Measurements from ENCODE around the gene LAYN.

LAYN gene

DNA sequence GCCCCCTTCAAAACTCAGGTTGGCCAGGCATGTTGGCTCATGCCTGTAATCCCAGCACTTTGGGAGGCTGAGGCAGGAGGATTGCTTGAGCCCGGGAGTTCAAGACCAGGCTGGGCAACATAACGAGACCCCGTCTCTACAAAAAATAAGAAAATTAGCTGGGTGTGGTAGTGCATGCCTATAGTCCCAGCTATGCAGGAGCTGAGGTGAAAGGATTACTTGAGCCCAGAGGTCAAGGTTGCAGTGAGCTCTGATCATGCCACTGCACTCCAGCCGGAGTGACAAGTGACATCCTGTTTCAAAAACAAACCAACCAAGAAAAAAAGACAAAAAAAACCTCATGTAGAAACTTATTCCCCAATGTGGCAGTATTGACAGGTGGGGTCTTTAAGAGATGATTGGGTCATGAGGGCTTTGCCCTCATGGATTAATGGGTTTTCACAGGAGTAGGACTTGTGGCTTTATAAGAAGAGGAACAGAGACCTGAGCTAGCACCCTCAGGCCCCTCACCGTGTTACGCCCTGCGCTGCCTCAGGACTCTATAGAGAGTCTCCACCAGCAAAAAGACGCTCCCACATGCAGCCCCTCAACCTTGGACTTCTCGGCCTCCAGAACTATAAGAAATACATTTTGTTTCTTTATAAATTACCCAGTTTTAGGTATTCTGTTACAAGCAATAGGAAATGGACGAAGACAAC lies 22.3 kb downstream of the LAYN start:
- DNase-seq, result no peak

GRCh38 chr11:111565114-111565720 lies 24.7 kb downstream of the LAYN start:
- peak; percentile 51 to 73 for DNase-seq

DNA sequence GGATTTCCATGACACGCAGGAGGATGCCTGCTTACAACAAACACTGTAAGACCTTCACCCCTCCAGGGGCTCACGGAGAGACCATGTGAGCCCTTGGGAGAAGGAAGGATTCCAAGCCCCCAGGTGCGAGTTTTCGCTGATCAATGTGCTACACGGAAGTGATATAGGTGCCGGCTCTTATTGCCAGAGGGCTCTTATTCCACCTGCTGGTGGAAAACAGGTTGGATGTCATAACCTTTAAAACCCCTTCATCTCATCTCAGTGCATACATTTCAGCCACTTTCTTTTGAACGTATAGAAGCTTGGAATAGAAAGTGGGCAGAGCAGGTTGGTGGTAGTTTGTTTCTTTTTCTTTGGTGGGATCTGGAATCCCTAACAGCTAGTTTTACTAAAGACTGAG lies 25.8 kb downstream of the LAYN start:
- DNase-seq, result no peak

DNA sequence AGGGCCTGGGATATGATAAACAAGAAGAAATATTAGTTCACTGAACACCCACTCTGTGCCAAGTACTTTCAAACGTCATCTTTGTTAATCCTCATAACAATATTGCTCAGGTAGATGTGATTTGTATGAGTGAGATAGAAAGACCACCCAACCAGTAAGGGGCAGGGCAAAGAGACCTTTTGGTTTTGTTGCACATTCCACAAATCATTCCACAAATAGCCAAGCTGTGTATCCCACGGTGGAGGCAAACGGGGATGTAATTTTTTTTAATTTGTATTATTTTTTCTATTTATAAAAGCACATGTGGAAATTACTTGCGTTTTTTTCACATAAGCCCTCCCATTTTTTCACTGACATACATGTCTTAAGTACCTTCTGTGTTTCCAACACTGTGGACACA lies 29.0 kb downstream of the LAYN start:
- DNase-seq, result no peak

DNA sequence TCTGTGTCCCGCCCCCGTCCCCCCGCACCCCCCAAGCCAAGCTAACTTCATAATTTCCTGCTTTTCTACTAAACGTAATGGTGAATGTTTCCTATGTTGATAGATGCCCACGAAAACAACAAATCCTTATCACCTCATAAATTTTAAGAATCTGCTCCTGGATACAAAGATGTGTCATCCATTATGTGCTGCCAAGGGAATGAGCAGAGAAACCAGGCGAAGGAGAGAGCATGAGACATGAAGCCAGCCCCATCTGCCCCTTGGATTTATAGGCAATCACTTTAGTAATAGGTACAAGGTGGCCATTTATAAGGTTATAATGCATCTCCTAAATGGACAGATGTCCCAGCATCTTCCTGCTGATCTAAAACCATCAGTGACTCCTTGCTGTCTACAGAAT lies 30.3 kb downstream of the LAYN start:
- no peak for DNase-seq

DNA sequence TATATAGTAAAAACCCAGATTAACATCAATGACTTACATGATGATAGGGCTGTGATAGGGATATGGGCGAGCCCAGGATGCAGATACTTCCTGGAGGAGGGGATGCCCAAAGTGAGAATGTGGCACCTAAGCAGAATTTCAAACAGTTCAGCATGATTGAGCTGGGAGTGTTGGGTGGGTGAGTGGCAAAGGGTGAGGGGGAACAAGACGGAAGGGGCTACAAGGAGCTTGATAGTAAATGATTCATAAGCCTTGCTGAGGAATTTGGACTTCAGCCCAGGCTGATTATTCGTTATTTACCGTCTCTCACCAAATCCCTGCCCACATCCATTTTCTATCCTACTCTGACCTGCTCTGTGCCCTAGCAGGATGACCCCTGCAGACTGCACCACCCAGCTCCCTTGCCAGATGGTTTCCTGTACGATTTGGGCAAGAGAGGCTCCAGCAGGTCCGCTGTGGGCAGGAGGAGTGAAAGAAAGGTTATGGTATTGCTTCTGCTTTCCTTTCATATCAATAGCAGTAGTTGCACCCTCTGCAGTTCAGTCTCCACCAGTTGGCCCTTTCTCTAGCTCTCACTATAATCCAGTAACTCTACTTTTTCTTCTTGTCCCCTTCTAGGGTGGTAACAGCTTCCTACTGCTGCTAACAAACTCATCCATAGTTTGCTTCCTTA lies 31.4 kb downstream of the LAYN start:
- no peak for DNase-seq

GRCh38 chr11:111572581-111572980 lies 32.1 kb downstream of the LAYN start:
- no peak for DNase-seq

- no peak for DNase-seq
These were observed 33.3 kb downstream of the LAYN start for GRCh38 chr11:111573821-111574249.

- DNase-seq, result no peak
These were observed 34.1 kb downstream of the LAYN start for GRCh38 chr11:111574373-111575225.

DNA sequence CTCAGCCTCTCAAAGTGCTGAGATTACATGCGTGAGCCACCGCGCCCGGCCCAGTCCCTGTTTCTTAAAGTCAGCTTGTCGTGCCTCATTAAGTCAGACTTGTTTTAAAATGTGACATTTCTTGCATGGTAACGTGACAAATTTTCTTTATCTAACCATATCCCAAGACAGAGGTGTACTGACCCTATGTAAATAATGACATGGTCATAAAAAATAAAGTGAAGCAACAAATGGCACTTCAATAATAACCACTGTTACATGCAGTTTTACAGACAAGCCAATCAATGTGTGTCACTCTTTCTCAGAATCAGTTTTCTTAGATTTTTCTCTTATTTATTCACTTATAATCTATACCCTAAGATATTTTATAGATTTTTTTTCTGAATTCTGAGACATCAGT lies 35.2 kb downstream of the LAYN start:
- DNase-seq, result no peak

DNA sequence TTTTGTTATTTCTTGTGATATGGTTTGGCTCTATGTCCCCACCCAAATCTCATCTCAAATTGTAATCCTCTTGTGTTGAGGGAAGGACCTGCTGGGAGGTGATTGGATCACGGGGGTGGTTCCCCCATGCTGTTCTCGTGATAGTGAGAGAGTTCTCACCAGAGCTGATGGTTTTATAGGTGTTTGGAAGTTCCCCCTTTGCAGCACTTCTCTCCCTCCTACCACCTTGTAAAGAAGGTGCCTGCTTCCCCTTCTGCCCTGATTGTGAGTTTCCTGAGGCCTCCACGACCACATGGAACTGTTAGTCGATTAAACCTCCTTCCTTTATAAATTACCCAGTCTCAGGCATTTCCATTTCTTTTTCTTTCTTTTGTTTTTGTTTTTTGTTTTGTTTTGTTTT lies 37.3 kb downstream of the LAYN start:
- no peak for DNase-seq

DNA sequence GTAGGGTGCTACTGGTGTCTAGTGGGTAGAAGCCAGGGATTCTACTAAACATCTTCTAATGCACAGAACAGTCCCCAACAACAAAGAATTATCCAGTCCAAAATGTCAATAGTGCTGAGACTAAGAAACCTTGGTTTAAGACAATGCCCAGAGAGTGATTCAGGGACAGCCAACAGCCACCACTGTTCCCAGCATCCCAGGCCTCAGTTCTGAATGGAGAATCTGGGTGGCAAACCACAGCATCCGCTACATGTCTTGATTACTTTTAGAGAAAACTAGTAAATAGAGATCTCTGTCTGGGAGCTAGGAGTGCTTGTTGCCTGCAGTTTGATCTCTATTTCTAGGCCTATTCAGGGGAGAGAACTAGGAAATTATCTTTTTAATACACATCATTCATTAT lies 40.8 kb downstream of the LAYN start:
- no peak for DNase-seq

DNA sequence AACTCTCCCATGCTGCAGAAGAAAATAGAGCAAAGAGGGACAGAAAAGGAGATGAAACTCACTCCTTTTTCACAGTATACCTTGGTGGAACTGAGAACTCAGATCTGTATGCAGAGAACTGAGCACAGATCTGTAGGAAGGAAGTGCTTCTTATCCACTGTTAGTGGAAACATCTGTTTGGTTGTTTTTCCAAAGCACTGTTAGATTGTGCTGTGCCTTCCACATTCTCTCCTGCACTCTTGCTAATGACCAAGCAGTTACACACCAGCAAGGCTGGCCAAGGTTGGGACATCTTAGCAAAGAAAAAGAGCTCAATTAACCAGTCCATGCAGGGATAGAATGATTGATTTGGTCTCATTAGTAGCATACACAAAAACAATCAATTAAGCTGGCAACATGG lies 41.6 kb downstream of the LAYN start:
- peak in 1 of 2 experiments; percentile 11 for DNase-seq

- no peak for DNase-seq
These were observed 42.4 kb downstream of the LAYN start for GRCh38 chr11:111582881-111583280.

- DNase-seq, result peak; percentile 65 to 81
These were observed 44.9 kb downstream of the LAYN start for GRCh38 chr11:111585371-111585770.

DNA sequence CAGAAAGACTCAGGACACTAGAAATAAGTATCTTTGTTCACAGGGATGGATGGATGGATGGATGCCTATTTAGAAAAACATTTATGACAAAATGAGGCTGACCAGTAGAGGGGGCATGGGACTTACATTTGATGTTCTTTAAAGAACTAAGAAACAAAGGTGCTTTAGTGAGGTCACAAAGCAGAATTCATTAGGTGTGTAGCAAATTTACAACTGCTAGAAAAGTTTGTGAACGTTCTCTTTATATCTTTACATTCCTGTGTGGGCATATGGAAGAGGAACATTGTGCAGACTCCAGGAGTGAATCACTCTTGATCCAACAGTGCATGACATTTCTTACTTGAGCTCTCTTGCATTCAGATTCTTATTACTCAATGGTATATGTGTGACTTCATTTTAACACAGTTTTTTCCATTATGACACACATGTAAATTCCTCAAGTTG lies 45.9 kb downstream of the LAYN start:
- DNase-seq, result peak; percentile 56 to 69

- no peak for DNase-seq
These were observed 48.6 kb downstream of the LAYN start for GRCh38 chr11:111589114-111589513.

GRCh38 chr11:111589886-111590499 lies 49.5 kb downstream of the LAYN start:
- no peak for DNase-seq

DNA sequence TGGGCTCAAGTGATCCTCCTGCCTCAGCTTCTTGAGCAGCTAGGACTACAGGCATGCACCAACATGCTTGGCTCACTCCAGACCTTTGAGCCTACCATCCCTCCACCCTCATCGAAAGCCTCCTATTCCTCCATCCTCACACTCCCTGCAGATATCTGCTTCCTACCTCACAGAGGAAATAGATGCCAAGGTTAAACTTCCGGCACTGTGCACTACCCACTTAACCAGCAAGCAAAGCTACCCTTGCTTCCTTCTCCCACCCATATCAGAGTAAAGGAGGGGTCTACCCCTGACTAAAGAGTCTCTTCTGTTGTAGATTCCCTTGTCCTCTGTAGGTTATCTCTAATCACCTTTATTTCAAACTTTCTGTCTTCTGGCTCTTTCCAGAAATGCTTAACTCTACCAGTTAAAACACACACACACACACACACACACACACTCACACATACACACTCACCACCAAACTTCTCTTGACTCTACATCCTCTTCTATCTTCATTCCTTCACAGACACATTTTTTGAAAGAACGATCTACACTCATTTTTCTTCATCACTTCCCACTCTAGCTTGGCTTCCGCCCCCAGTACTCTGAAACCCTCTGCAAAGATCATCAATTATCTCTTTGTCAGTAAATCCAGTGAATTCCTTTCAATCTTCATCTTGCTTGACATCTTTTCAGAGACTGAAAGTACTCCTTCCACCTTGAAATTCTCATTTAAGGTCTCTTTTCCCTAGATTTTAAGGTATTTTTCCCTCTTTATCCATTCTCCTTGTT lies 50.9 kb downstream of the LAYN start:
- DNase-seq, result no peak

DNA sequence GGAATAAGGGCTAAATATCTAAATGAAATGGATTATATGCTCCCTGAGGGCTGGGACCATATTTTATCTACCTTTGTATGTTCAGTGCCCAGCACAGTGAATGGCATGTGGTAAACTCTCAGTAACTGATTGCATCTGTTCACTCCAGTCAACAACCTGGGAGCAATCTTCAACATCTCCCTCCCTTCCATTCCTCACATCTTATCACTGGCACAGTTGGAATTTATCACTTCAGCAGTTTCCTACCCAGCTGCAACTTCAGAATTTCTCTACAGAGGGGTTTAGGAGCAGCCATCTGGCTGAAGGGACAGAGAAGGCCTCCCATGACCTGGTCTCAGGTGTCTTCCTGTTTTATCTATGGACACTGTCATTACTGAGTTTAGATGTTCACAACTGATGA lies 52.0 kb downstream of the LAYN start:
- no peak for DNase-seq

DNA sequence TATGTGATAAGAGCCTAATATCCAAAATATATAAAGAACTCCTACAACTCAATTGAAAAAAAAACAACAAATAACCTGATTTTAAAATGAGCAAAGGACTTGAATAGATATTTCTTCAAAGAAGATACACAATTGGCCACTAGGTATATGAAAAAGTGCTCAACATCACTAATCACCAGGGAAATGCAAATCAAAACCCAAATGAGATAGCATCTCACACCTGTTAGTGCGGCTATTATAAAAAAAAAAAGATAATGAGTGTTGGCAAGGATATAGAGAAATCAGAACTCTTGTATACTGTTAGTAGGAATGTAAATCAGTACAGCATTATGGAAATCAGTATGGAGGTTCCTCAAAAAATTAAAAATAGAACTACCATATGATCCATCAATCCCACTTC lies 55.8 kb downstream of the LAYN start:
- DNase-seq, result no peak

GRCh38 chr11:111598148-111598547 lies 57.6 kb downstream of the LAYN start:
- no peak for DNase-seq
